OCI-LY3 (cell line): ENCODE data around the gene SYT1.

Experiments
- CTCF ChIP-seq: fragments of 200-600, 300-600 bp; sonication (generic); IDR thresholded peaks from 2 replicates; pipeline ENCODE4 v1.5.1; 2014; ENCODE audit warnings: antibody characterized with exemption, low read length, low read depth
- EZH2phosphoT487 ChIP-seq: fragments of 200-600 bp; shearing (Covaris generic); IDR thresholded peaks from 2 replicates; pipeline ENCODE4 v1.6.1; 2018; ENCODE audit warnings: antibody characterized with exemption, mixed run types, low read depth

- TF ChIP-seq CTCF (no peak), EZH2phosphoT487 (no peak)
These were observed 569.0 kb downstream of the SYT1 start for GRCh38 chr12:79433465-79434072.
